Right renal cortex interstitium (tissue), 3 donors: Measurements from ENCODE around the gene KIAA0930. TPM values are rescaled to one million over a fixed set of nuclear protein-coding genes. Genes with fewer than 3 reads are reported as not detected.

Source experiments
- DNase-seq, 3 donors: peaks; one replicate each; pipeline ENCODE4 v3.0.0-alpha.2; 2013; ENCODE audit warnings: low read depth in 3 of 3, low spot score in 2 of 3
- polyA plus RNA-seq, 3 donors: library from polyadenylated mRNA; unstranded; fragments of 120-200 nt; gene quantifications; one replicate each; pipeline ENCODE4 v1.2.1, GENCODE V29; 2013; ENCODE audit not compliant: insufficient read length in 3 of 3

Gene KIAA0930
- polyA plus RNA-seq, 3 donors: 16.8 to 17.8 (median 16.8) TPM

DNA sequence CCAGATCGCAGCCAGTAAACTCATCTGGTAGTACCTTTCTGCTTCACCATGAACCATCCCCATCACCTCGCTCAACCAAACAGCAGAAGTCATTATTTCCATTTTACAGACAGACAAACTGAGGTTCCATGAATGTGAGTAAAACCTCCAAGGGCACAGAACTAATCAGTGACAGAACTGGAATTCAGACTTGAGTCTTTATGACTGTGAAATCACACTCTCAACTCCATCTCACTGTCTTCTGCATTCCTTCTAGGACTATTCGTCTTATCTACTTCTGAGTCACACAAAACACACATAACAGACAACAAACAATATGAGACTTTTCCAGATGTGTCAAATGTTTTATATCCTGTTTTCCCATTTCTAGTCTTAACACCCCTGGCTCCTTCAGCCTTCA, 86.3 kb downstream of the KIAA0930 start:
- DNase-seq: no peak

DNA sequence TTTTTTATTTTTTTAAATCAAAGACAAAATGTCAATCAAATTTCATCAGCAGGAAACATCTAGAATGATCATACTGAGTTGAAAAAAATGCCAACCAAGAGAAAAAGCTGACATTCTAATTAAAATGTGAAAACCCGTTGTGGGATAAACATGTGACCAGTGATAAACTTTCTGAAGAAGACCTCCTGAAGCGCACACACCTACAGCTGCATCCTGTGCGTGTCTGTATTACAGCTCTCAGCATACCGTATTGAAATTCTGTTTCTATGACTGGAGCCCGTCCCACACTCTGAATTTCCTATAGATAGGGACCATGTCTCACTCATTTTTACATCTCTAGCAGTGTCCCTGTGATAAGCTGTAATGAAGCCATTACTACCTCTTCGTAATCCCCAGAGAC, 89.2 kb downstream of the KIAA0930 start:
- no peak for DNase-seq

DNA sequence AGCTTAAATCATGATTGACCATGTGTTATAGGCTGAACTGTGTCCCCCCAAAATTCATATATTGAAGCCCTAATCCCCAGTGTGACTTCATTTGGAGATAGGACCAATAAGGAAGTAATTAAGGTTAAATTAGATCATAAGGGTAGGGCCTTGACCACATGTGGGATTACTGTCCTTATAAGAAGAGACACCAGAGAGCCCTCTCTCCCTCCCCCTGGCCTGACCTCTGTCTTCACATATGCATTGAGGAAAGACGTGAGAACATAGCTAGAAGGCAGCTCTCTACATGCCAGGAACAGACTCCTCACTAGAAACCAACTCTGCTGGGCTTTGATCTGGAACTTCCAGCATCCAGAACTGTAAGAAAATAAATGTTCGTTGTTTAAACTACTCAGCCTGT, 90.6 kb downstream of the KIAA0930 start:
- DNase-seq: no peak

DNA sequence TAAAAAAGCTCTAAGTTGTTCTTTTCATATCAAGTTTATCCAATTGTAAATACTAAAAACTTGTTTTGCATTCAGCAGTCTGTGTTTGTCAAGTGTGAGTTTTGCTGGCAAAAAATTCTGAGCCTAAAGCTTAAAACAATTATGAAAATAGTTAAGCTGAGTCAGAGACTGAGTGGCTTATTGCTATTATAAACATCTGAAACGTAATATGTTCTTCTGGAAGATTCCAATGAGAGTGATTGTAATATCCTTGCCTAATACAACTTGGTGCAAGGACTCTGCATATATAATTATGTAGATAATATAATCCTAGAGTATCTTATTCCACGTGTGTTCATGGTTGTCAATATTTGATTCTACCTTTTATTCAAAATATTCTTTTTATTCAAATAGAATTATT, 91.0 kb downstream of the KIAA0930 start:
- no peak for DNase-seq

DNA sequence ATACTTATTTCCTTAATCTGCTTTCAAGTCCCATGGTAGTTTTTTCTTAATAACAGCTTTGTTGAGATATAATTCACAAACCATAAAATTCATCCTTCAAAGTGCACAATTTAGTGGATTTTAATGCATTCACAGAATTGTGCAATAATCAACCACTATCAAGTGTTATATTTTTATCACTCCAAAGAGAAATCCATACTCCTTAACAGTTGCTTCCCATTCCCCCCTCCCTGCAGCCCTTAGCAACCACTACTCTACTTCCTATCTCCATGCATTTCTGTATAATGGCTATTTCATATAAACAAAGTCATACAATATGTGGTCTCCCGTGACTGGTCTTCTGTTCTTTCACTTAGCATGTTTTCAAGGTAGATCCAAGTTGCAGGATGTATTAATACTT, 95.8 kb downstream of the KIAA0930 start:
- no peak for DNase-seq

DNA sequence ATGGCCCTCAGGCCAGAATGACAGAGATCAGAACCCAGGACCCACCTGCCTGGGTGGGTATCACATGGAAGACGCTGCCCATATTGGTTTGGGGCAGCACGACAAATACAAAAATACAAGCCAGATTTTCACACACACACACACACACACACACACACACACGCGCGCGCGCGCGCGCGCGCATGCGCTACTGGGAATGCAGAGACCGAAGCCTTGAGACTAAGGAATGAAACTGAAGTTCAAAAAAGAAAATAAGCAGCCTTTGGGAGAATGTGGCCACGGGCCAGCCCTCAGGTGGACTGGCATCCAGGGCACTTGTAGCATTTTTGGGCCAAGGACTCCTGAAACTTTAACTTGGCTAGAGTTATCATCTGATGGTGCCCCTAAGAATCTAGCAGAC, 98.3 kb downstream of the KIAA0930 start:
- no peak for DNase-seq

Other genes with a start within 250 kb of the KIAA0930 start
- gene PHF21B, start 230.9 kb downstream of the KIAA0930 start, polyA plus RNA-seq: 1 to 10 TPM; 3.0 to 4.2 (median 3.1) TPM
- gene NUP50, start 77.0 kb downstream of the KIAA0930 start, polyA plus RNA-seq: 10 to 100 TPM; 49.4 to 55.1 (median 51.4) TPM
- 1 to 10 TPM in 2 of 3 donors, under 1 TPM in 1; 0.15 to 1.8 (median 1.3) TPM for gene UPK3A, start 44.1 kb upstream of the KIAA0930 start, polyA plus RNA-seq
- gene FAM118A, start 69.0 kb upstream of the KIAA0930 start, polyA plus RNA-seq: 10 to 100 TPM; 16.8 to 21.5 (median 19.7) TPM
- under 1 TPM; 0.11 to 0.42 (median 0.25) TPM for gene SMC1B, start 172.7 kb upstream of the KIAA0930 start, polyA plus RNA-seq
- gene RIBC2, start 172.8 kb upstream of the KIAA0930 start, polyA plus RNA-seq: 1 to 10 TPM; 6.2 to 9.2 (median 6.3) TPM